Suprapubic skin (tissue), 4 donors: ENCODE measurements around the gene SPRED3. TPM values are rescaled to one million over a fixed set of nuclear protein-coding genes. Genes with fewer than 3 reads are reported as not detected.

Source experiments
- DNase-seq, 2 donors: peaks; one replicate each; pipeline ENCODE4 v3.0.0-alpha.2; 2019; ENCODE audit warnings: low spot score in 2 of 2
- H3K27ac ChIP-seq: fragments of 200-600 bp; sonication (generic); one replicate; pipeline ENCODE4 v1.5.1; 2019
- H3K27me3 ChIP-seq: fragments of 200-600 bp; sonication (generic); one replicate; pipeline ENCODE4 v1.5.1; 2019
- H3K36me3 ChIP-seq: fragments of 200-600 bp; sonication (generic); one replicate; pipeline ENCODE4 v1.5.1; 2019
- H3K4me1 ChIP-seq: fragments of 200-600 bp; sonication (generic); one replicate; pipeline ENCODE4 v1.5.1; 2019
- H3K4me3 ChIP-seq: fragments of 200-600 bp; sonication (generic); one replicate; pipeline ENCODE4 v1.5.1; 2019; ENCODE audit warnings: mild to moderate bottlenecking
- H3K9me3 ChIP-seq: fragments of 200-600 bp; sonication (generic); one replicate; pipeline ENCODE4 v1.5.1; 2019
- EP300 ChIP-seq: sonication (generic); formaldehyde crosslinking; IDR thresholded peaks from one replicate; pipeline ENCODE4 v1.6.1; 2017; ENCODE audit warnings: antibody characterized with exemption
- POLR2A ChIP-seq, 2 donors: fragments of 450-650 bp; IDR thresholded peaks; one replicate each; pipeline ENCODE4 v1.6.1; 2017; ENCODE audit warnings: antibody characterized with exemption in 2 of 2, mild to moderate bottlenecking in 2 of 2, moderate library complexity in 2 of 2
- POLR2AphosphoS5 ChIP-seq, 3 donors: sonication (generic); formaldehyde crosslinking; IDR thresholded peaks; one replicate each; pipeline ENCODE4 v1.6.1; 2017; ENCODE audit warnings: antibody characterized with exemption in 3 of 3
- WGBS: methylation state at CpG from one replicate; pipeline ENCODE4 v1.1.5; 2018; 5-methylcytosine and 5-hydroxymethylcytosine counted together
- total RNA-seq, 4 donors: library from RNA; depleted of rRNA; stranded (reverse); fragments of >200 nt; gene quantifications; one replicate each; pipeline ENCODE4 v1.1.0, GENCODE V29; 2016
- TF ChIP-seq, protein P1 (sequence below), 2 donors: fragments of 200-600 bp in 1 of 2; fragments of 450-650 bp in 1 of 2; sonication (generic) in 1 of 2; IDR thresholded peaks; one replicate each; pipeline ENCODE4 v1.5.1; 2016 to 2019; ENCODE audit warnings: antibody characterized with exemption in 2 of 2, mild to moderate bottlenecking in 1 of 2, moderate library complexity in 1 of 2

The SPRED3 gene
- total RNA-seq, 4 donors from 2014 or later: 0.44 to 3.5 (median 1.2) TPM

DNA sequence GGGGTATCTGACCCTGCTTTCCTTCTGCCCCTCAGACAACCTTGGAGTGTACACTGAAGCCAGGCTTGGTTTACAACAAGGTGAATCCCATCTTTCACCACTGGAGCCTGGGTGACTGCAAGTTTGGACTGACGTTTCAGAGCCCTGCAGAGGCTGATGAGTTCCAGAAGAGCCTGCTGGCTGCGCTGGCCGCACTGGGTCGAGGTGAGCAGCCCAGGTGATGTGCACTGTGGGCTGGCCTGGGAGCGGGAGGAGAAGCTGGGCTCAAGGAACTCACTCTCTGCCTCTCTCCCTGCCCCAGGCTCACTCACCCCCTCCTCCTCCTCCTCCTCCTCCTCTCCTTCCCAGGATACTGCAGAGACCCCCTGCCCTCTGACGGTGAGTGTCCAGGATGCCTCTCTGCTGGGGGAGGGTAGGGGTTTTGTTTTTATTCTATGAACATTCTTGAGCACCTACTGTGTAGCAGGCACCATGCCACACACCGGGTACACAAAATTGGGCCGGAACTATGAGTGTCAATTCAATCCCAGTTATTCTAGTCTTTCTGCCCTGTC, 3.5 kb downstream of the SPRED3 start:
- H3K27me3 ChIP-seq: peaks cover 27% of the 10 kb centered on the region
- WGBS: 56% methylated on average over 8 of the region's 8 CpGs

DNA sequence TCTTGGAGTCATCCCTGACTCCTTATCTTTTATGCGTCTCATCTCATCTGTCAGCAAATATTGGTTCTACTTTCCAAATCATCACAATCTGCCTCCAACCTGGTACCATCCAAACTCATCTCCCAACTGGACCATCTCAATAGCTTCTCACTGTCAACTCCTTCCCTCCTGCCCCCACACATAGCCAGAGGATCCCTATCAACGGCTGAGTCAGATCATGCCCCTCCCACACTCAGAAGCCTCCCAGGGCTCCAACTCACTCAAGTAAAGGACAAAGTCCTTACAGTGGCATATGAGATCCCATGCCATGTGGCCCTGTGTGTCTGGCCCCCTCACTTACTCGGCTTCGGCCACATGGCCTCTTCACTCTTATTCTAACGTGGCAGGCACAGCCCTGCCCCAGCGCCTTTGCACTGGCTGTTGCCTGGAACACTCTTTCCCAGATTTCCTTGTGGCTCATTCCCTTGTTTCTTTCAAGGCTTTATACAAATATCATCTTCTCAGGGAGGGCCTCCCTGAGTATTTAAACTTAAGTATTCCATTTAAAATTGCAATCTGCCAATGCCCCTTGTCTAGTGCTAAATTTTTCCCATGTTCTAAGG, 4.3 kb downstream of the SPRED3 start:
- Histone ChIP-seq H3K4me1 (peaks cover 43% of the 10 kb centered on the region), H3K27ac (no peak overlapping the region), H3K9me3 (no peaks in the 10 kb centered on the region), H3K36me3 (no peaks in the 10 kb centered on the region), H3K4me3 (no peak overlapping the region), H3K27me3 (peaks cover 27% of the 10 kb centered on the region)
- TF ChIP-seq, protein P1, sequence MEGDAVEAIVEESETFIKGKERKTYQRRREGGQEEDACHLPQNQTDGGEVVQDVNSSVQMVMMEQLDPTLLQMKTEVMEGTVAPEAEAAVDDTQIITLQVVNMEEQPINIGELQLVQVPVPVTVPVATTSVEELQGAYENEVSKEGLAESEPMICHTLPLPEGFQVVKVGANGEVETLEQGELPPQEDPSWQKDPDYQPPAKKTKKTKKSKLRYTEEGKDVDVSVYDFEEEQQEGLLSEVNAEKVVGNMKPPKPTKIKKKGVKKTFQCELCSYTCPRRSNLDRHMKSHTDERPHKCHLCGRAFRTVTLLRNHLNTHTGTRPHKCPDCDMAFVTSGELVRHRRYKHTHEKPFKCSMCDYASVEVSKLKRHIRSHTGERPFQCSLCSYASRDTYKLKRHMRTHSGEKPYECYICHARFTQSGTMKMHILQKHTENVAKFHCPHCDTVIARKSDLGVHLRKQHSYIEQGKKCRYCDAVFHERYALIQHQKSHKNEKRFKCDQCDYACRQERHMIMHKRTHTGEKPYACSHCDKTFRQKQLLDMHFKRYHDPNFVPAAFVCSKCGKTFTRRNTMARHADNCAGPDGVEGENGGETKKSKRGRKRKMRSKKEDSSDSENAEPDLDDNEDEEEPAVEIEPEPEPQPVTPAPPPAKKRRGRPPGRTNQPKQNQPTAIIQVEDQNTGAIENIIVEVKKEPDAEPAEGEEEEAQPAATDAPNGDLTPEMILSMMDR (IDR thresholded peaks at IDR 0.05): no peak
- WGBS: 71% methylated on average over 6 of the region's 6 CpGs
- DNase-seq: no peak

More for the DNA sequence above, 3.5 kb downstream of the SPRED3 start:
- peaks cover 51% of the 10 kb centered on the region for H3K4me1 ChIP-seq
- no peak for DNase-seq
- no peak overlapping the region for H3K27ac ChIP-seq
- no peaks in the 10 kb centered on the region for H3K36me3 ChIP-seq
- H3K4me3 ChIP-seq: no peak overlapping the region
- TF ChIP-seq EP300 (no peak), POLR2AphosphoS5 (IDR thresholded peaks at IDR 0.05) (no peak), POLR2A (IDR thresholded peaks at IDR 0.05) (no peak)
- TF ChIP-seq, protein P1 (IDR thresholded peaks at IDR 0.05): no peak
- H3K9me3 ChIP-seq: no peaks in the 10 kb centered on the region

DNA sequence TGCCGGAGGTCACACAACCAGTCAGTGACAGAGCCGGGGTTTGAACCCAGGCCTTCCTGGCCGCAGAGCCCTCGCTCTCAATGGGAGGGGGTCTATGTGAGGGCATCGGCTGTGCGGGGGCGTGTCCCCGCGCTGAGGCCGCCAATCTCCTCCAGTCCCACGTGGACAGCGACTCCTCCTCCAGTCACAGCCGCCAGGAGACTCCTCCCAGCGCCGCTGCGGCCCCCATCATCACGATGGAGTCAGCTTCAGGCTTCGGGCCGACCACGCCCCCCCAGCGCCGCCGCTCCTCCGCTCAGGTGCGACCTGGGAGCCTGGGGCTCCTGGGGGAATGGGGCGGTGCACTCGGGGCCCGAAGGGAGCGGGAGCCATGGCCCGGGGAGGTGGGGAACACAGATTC, 6.0 kb downstream of the SPRED3 start:
- Histone ChIP-seq H3K27me3 (peaks cover 38% of the 10 kb centered on the region), H3K36me3 (no peaks in the 10 kb centered on the region), H3K27ac (no peak overlapping the region), H3K4me1 (peaks cover 26% of the 10 kb centered on the region), H3K9me3 (no peaks in the 10 kb centered on the region), H3K4me3 (peak overlapping the region; percentile 51)
- 11% methylated on average over 11 of the region's 30 CpGs for WGBS
- DNase-seq: no peak
- TF ChIP-seq POLR2AphosphoS5 (IDR thresholded peaks at IDR 0.05) (no peak), EP300 (no peak), POLR2A (IDR thresholded peaks at IDR 0.05) (no peak)
- TF ChIP-seq, protein P1 (IDR thresholded peaks at IDR 0.05): no peak

DNA sequence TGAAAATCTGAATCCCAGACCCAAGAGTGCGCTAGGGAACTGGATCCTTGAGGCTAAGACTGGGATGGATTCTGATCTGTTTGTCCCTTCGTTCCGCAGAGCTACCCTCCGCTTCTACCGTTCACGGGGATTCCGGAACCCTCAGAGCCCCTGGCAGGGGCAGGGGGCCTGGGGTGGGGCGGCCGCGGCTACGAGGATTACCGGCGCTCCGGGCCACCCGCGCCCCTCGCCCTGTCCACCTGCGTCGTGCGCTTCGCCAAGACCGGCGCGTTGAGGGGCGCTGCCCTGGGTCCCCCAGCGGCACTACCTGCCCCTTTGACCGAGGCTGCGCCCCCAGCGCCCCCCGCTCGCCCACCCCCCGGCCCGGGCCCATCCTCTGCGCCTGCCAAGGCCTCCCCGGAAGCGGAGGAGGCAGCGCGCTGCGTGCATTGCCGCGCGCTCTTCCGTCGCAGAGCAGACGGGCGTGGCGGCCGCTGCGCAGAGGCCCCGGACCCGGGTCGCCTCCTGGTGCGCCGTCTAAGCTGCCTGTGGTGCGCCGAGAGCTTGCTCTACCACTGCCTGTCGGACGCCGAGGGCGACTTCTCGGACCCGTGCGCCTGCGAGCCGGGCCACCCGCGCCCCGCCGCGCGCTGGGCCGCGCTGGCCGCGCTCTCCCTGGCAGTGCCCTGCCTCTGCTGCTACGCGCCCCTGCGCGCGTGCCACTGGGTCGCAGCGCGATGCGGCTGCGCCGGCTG, 7.1 kb downstream of the SPRED3 start:
- peaks cover 22% of the 10 kb centered on the region for H3K4me1 ChIP-seq
- DNase-seq: no peak
- 27% methylated on average over 4 of the region's 86 CpGs for WGBS
- H3K27me3 ChIP-seq: peaks cover 44% of the 10 kb centered on the region
- H3K36me3 ChIP-seq: no peaks in the 10 kb centered on the region
- no peaks in the 10 kb centered on the region for H3K9me3 ChIP-seq
- H3K27ac ChIP-seq: peak overlapping the region; percentile 65
- H3K4me3 ChIP-seq: peak overlapping the region; percentile 51
- TF ChIP-seq EP300 (no peak), POLR2A (IDR thresholded peaks at IDR 0.05) (no peak), POLR2AphosphoS5 (IDR thresholded peaks at IDR 0.05) (no peak)
- TF ChIP-seq, protein P1 (IDR thresholded peaks at IDR 0.05): no peak

DNA sequence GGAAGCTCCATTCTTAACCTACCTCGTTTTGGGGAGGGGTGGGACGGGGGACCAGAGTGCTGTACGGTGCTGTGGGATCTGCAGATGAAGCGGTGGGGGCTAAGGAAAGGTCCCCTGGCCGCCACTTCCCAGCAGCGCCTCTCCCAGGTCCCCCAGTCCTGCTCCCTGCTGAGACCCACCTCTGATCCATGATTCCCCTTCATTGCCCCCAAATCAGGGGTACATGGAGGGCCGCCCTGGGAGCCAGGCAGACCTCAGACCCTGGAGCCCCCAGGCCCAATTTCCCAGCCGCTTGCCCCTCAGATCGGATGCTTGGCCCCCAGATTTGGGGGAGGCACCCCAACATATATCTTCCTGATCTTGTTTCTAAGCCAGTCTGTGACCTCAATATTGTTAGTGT, 10.6 kb downstream of the SPRED3 start:
- Histone ChIP-seq H3K4me3 (no peak overlapping the region), H3K27me3 (peaks cover 41% of the 10 kb centered on the region), H3K36me3 (no peaks in the 10 kb centered on the region), H3K9me3 (no peaks in the 10 kb centered on the region), H3K27ac (no peak overlapping the region), H3K4me1 (peaks cover 35% of the 10 kb centered on the region)
- no peak for DNase-seq
- WGBS: no CpG with 5 or more reads among the region's 9 CpGs
- TF ChIP-seq EP300 (no peak), POLR2AphosphoS5 (IDR thresholded peaks at IDR 0.05) (no peak), POLR2A (IDR thresholded peaks at IDR 0.05) (no peak)
- TF ChIP-seq, protein P1 (IDR thresholded peaks at IDR 0.05): no peak
